H7 (cell line): ENCODE measurements around the gene HES3. TPM values are rescaled to one million over a fixed set of nuclear protein-coding genes. Genes with fewer than 3 reads are reported as not detected.

Experiments
- DNase-seq: peaks from one replicate; pipeline ENCODE4 v3.0.0; 2012
- H3K27me3 ChIP-seq: 2 replicates; pipeline ENCODE4 v1.6.0; 2011; ENCODE audit warnings: mild to moderate bottlenecking, low read length; ENCODE audit not compliant: control insufficient read depth, insufficient read depth
- H3K36me3 ChIP-seq: replicated peaks from 2 replicates; pipeline ENCODE4 v1.5.1; 2011; ENCODE audit warnings: low read length; ENCODE audit not compliant: control insufficient read depth, insufficient read depth
- H3K4me3 ChIP-seq: 2 replicates; pipeline ENCODE4 v1.5.1; 2011; ENCODE audit warnings: low read depth, mild to moderate bottlenecking, control low read depth, low read length, moderate library complexity; ENCODE audit not compliant: insufficient read depth
- total RNA-seq: library from RNA; depleted of rRNA; stranded (reverse); fragments of >200 nt; shearing (Covaris generic); gene quantifications from 2 replicates; pipeline ENCODE4 v1.2.3, GENCODE V29; 2014; rRNA removed

Gene HES3, protein sequence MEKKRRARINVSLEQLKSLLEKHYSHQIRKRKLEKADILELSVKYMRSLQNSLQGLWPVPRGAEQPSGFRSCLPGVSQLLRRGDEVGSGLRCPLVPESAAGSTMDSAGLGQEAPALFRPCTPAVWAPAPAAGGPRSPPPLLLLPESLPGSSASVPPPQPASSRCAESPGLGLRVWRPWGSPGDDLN
- total RNA-seq, result 28.2 and 38.8 TPM in 2 replicates

DNA sequence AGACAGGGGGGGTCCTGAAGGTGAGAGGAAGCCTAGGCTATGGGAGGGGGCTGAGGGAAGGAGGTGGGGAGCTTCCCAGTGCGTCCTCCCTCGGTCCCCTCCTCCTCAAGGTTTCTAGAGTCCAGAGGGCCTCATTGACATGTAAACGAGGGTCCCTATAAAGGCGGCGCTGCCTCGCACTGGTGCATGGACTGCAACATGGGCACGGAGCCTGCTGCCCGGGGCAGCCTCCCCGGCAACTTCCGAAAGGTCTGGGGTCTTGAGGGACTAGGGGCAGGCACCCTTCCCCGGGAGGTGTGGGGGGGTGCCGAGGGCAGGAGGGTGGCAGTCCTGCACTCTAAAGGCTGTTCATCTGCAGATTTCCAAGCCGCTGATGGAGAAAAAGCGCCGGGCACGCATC is at the start of gene HES3:
TSS of gene HES3 (plus strand) at position 187 of the 400 bp plus-strand sequence. CDS start at position 374, 187 bp downstream.
- DNase-seq, result peak; percentile 86
- Histone ChIP-seq H3K27me3 (peaks cover 51% of the 10 kb centered on the region), H3K4me3 (peak within 1 kb of the TSS; percentile 78)

DNA sequence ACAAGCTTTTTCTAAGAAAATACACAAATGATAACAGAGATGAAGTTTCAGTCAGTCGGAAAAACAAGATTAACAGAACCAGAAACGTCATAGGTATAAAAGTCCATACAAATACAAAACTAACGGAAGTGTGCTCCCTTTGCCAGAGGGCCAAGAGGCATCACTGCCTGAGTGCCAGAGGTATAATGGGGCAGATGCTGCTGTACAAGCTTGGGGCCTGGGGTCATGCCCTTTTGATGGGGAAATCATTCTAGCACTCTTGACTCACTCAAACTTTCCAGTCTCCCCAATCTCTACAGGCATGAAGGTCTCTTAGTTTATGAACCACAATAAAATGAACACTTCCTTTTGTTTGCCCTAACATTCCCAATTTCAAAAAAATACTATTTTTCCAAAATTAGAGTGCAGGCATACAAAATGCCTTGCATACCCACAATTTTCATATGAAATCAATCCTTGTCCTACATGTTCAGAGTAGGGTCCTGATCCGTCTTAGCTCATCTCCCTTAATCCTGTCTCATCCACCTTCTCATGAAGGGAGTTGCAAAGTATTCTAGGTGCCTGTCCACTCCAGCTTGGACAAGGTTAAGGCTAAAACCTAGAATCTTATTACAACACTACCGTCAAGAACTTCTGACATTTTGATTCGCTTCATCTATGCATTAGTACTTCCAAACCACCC is 46.1 kb upstream of the HES3 start:
- H3K4me3 ChIP-seq, result peak overlapping the region; percentile 99
- peaks cover 30% of the 10 kb centered on the region for H3K36me3 ChIP-seq
- no peak for DNase-seq
- H3K27me3 ChIP-seq, result no peaks in the 10 kb centered on the region

More for the DNA sequence above, at the start of gene HES3:
- H3K36me3 ChIP-seq, result no peaks in the 10 kb centered on the region

DNA sequence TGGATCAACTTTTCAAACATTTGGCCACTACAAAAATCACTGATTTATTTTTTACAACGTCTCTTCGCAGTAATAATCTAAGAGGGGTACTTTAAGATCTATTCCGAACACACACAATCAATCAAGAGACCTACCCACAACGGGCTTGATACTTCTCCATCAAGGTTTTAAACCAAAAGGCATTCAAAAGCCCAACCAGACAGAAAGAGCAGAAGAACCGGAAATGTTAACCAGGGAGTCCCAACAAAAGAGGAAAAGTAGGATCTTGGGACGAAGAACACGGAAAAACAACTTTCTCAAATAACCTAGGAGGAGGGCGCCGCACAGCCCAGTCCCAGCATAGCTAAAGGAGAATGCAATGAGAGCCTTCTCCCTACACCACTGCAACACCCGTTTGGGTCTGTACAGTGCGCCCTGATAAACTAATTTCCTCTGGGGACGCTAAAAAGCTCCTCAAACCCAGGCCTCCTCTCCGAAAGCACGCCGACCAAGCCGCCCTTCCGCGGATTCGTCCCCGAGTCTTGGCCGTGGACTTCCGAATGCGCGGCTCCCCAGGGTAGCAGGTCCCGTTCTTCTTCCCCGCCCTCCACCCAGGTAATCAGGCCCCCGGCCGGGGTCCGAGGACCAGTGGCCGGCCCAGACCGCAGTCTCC is 45.2 kb upstream of the HES3 start:
- H3K4me3 ChIP-seq, result peak overlapping the region; percentile 99
- peaks cover 24% of the 10 kb centered on the region for H3K36me3 ChIP-seq
- no peaks in the 10 kb centered on the region for H3K27me3 ChIP-seq
- no peak for DNase-seq

DNA sequence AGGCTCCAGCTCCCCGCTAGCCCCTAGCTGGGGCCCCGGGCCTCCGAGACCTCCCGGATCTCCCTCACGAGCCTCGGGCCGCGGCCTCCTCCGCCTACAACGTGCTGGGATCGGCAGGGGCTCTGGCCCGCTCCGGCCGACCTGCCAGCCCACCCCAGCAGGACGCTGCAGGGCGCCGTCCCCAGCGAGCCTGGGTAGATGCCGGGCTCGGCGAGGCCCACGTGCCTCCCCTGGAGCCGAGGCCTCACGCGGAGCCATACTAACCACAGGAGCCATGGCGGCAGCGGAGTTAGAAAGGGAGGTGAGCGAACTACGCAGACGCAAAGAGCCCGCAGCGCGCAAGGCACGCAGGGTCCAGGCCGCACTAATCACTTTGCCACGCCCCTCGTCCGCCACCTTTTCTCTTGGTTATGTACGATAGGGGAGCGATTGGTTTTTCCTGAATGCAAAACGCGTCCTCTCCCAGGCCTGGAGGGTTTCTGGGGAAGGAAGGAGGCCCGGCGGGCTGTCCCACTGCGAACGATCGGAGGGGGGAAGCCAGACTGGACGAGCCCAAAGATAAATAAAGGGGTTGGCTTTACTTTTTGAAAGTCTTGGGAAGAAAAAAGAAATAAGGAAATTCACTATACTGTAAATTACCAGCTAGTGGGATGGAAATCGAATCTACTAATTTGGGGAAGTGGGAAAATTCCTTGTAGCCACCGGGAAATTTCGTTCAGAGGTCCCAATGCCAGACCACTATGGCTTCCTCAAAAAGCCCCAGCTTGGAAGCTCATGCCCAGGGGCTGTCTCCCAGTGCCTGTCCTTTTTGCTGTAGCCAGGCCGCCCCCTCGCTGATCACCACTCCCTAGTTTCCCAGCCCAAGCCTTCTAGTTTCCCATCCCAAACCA is 44.4 kb upstream of the HES3 start, which contains the start of gene RPL22:
TSS of gene RPL22 (minus strand) at position 298 of the 890 bp plus-strand sequence. CDS start at position 276, 22 bp downstream.
- DNase-seq, result peak; percentile 94
- Histone ChIP-seq H3K27me3 (no peaks in the 10 kb centered on the region), H3K36me3 (peaks cover 18% of the 10 kb centered on the region), H3K4me3 (peak within 1 kb of the TSS; percentile 99)

DNA sequence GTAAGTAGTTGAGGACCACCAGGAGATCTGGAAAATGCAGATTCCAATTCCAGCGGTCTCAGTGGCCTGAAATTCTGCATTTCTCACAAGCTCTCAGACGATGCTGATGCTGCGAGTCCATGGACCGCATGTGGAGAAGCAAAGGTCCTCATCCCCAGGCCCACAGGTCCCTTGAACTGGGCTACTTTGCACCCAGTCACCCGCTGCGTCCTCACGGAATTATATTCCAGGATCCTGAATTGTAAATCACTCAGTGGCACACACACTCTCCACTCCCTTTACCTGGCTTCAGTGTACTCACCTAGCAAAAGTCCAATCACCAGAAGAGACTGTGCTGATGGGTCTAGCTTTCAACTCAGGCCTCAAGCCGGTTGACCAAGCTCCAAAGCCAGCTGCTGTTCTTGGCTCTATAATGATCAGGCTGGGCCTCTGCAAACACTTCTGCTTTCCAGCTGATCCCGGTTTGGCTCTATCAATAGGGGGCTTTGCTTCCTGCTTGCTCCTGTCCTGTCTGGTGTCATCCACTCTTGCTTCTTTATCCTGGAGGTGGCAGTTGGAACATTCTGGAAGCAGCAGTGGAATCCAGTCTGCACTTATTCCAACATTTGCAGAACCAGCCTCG is 43.7 kb upstream of the HES3 start:
- H3K4me3 ChIP-seq, result peak overlapping the region; percentile 99
- H3K36me3 ChIP-seq, result peaks cover 16% of the 10 kb centered on the region
- H3K27me3 ChIP-seq, result no peaks in the 10 kb centered on the region
- DNase-seq, result peak; percentile 25

DNA sequence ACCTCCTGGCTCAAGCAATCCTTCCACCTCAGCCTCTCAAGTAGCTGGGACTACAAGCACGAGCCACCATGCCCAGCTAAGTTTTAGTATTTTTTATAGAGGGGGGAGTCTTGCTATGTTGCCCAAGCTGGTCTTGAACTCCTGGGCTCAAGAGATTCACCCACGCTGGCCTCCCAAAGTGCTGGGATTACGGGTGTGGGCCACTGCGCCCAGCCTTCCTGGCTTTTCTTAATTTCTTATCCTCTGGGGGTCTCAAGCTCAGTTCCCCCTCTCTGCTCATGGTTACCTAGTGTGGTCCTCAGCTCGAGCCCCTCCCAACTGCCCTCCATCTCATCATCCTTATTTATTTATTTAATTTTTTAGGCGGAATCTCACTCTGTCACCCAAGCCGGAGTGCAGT is 41.7 kb upstream of the HES3 start:
- DNase-seq, result no peak
- Histone ChIP-seq H3K4me3 (no peak overlapping the region), H3K36me3 (peaks cover 5% of the 10 kb centered on the region), H3K27me3 (peaks cover 18% of the 10 kb centered on the region)

DNA sequence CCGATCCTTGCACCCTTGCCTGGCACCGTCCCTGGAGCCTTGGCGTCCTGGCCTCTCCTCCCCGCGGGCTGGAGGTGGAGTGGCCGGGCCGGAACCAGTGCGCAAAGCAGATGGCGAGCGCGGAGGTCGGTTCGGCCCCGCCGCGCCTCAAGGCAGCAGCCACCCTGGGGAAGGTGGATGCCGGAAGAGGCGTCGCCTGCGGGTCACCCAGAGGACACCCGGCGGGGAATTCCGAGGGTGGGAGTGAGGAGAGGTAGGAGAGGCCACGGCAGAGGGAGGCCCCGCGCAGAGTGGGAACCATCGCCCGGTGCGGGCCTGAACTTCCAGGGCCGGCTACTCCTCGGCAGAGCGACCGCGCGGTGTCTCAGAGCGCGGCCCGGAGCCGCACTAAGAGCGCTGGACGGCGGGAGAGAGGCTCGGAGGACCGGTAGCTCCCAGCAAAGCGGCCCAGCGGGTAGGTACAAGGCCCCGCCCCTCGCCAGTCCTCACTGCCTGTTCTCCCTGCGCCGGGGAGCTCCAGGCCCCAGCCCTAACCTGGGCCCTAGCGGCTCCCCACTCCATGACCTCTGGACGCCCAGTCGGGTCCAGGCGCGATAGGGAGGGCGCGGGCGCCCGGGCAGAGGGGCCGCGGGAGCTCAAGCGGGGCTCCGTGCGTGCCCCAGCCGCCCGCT is 38.0 kb upstream of the HES3 start, which contains the start of gene RNF207:
TSS of gene RNF207 (plus strand) at position 271 of the 671 bp plus-strand sequence. CDS start 417 bp downstream, outside the sequence.
- peak within 1 kb of the TSS; percentile 74 for H3K4me3 ChIP-seq
- peak; percentile 95 for DNase-seq
- peaks cover 41% of the 10 kb centered on the region for H3K27me3 ChIP-seq
- H3K36me3 ChIP-seq, result no peaks in the 10 kb centered on the region

DNA sequence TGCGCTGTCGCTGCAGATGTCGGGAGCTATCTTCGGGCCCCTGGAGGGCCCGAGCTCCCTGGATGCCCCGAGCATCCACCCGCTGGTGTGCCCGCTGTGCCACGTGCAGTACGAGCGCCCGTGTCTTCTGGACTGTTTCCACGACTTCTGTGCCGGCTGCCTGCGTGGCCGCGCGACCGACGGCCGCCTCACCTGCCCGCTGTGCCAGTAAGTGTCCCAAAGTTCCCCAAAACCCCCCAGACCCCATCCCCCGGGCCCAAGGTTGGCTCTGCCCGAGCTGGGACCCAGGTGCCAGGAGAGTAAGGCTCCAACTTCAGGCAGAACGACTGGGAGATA is 37.5 kb upstream of the HES3 start:
- no peaks in the 10 kb centered on the region for H3K36me3 ChIP-seq
- peak overlapping the region; percentile 74 for H3K4me3 ChIP-seq
- no peak for DNase-seq
- H3K27me3 ChIP-seq, result peaks cover 41% of the 10 kb centered on the region

DNA sequence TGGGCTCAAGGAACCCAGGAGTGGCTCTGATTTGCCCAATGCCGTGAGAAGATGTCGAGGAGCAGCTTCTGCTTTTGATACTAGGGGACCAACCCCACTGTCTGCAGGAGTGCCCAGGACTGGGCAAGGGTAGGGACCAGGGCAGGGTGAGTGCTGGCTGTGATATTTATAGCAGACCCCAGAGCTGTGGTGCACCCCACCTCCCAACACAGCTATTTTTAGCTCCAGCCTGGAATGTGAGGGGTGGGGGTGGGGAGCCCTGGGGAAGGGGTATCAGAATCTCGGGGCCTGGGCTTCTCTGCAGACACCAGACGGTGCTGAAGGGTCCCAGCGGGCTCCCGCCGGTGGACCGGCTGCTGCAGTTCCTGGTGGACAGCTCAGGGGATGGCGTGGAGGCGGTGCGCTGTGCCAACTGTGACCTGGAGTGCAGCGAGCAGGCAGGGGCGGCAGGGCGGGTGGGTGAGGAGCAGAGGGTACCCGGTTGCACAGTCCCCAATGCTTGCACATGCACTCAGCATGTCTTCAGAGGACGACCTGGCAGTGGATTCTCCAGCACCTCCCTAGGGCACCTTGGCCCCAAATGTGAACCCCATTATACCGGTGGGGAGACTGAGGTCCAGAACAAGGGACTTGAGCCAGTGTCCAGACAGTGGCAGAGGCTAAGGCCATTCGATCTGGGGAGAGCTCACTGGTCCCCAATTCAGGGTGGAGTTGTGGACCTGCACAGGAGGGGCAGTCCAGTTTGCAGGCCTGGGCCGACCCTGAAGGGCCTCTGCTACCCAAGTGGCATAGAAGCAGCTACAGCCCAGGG is 36.7 kb upstream of the HES3 start:
- no peaks in the 10 kb centered on the region for H3K36me3 ChIP-seq
- no peak overlapping the region; the same call in 1 of the 2 replicates for H3K4me3 ChIP-seq
- peaks cover 41% of the 10 kb centered on the region for H3K27me3 ChIP-seq
- peak; percentile 52 for DNase-seq

DNA sequence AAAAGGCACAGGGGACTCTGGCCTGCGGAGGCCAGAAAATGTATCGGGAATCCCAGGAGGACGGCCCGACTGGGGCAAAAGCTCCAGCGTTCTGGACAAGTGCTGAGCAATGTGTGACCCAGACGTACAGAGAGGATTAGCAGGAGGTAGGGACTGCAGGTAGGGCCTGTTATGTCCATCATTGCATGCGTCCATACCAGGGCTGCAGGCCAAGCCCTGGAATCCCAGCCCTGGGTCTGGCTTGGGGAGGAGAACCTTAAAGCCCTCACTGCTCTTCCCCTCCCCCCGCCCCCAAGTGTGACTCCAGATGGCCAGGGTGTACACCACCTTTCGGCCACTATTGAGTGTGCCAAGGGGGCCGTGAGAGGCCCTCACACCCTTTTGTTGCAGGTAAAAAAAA is 36.1 kb upstream of the HES3 start:
- Histone ChIP-seq H3K4me3 (no peak overlapping the region), H3K27me3 (peaks cover 41% of the 10 kb centered on the region), H3K36me3 (no peaks in the 10 kb centered on the region)
- DNase-seq, result peak; percentile 60

DNA sequence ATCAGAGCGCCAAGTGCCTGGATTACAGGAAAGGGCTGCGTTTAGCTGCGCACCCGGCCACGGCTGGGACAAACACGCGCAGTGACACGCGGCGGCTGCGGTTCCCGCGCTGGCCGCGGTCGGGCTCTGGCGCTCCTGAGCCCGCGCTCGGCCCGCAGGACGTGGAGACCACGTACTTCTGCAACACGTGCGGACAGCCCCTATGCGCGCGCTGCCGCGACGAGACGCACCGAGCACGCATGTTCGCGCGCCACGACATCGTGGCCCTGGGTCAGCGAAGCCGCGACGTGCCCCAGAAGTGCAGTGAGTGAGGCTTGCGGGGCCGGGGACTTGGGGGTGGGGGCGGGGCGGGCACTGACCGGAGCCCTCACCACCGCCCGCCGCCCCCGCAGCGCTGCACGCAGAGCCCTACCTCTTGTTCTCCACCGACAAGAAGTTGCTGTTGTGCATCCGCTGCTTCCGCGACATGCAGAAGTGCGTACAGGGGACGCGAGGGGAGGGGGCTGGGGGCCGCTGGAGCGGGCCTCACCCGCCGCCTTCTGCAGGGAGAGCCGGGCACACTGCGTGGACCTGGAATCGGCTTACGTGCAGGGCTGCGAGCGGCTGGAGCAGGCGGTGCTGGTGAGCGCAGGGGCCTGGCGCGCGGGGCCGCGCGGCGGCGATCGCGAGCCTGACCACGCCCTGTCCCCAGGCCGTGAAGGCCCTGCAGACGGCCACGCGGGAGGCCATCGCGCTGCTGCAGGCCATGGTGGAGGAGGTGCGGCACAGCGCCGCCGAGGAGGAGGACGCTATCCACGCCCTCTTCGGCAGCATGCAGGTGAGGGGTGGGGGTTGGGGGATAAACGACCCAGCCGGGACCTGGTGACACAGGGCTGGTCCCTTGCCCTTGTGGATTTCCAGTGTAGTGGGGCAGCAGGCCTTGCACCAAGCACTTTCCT is 35.0 kb upstream of the HES3 start:
- H3K27me3 ChIP-seq, result peaks cover 41% of the 10 kb centered on the region
- H3K36me3 ChIP-seq, result no peaks in the 10 kb centered on the region
- peak overlapping the region; percentile 53 for H3K4me3 ChIP-seq
- DNase-seq, result peak; percentile 88
